Cardiac muscle cell (in vitro differentiated cells and primary cell): ENCODE results near the gene MLXIPL. TPM values are rescaled to one million over a fixed set of nuclear protein-coding genes. Genes with fewer than 3 reads are reported as not detected.
"Not testable (repeated sequence)": the region's sequence is repeated elsewhere in the genome, so short reads cannot be mapped to it uniquely, and the experiment has no call there.

ENCODE experiments used
- DNase-seq, 2 donors: peaks; one replicate each; pipeline versions ENCODE4 v3.0.0 to v3.0.0-alpha.2; 2010 to 2017; ENCODE audit warnings: low read depth in 1 of 2, low spot score in 1 of 2
- H3K27ac ChIP-seq: fragments of 200-600 bp; sonication (generic); 2 replicates; pipeline ENCODE4 v1.5.1; 2016
- H3K27me3 ChIP-seq: fragments of 200-600 bp; sonication (generic); 2 replicates; pipeline ENCODE4 v1.6.0; 2016; ENCODE audit warnings: control low read depth
- H3K36me3 ChIP-seq: fragments of 200-600 bp; sonication (generic); 2 replicates; pipeline ENCODE4 v1.5.1; 2016; ENCODE audit warnings: control low read depth
- H3K4me1 ChIP-seq: fragments of 200-600 bp; sonication (generic); 2 replicates; pipeline ENCODE4 v1.8.1; 2017; ENCODE audit warnings: low read depth, mild to moderate bottlenecking, mixed run types
- H3K4me3 ChIP-seq: fragments of 200-600 bp; sonication (generic); 2 replicates; pipeline ENCODE4 v1.5.1; 2016; ENCODE audit warnings: mild to moderate bottlenecking
- H3K9me3 ChIP-seq: fragments of 200-600 bp; sonication (generic); 2 replicates; pipeline ENCODE4 v1.5.1; 2017; ENCODE audit warnings: low read depth, mild to moderate bottlenecking, control low read depth
- CTCF ChIP-seq: IDR thresholded peaks from 2 replicates; pipeline ENCODE4 v1.5.1; 2012; ENCODE audit warnings: low read depth, mild to moderate bottlenecking, low read length
- polyA plus RNA-seq: library from polyadenylated mRNA; unstranded; fragments of >200 nt; fragmentation: Nextera tagmentation; extraction: Ambion mirVana; gene quantifications from 2 replicates; pipeline ENCODE4 v1.2.1, GENCODE V29; 2016
- total RNA-seq: library from RNA; depleted of rRNA; stranded (reverse); fragments of >200 nt; gene quantifications from 2 replicates; pipeline ENCODE4 v1.2.3, GENCODE V29; 2016

Gene MLXIPL
- total and polyA plus RNA-seq, 2 experiments from 2014 or later, result 1.2 to 1.8 TPM

- no peaks in the 10 kb centered on the region for H3K27me3 ChIP-seq
- H3K9me3 ChIP-seq, result no peaks in the 10 kb centered on the region
- H3K36me3 ChIP-seq, result no peaks in the 10 kb centered on the region
- no peaks in the 10 kb centered on the region for H3K4me1 ChIP-seq
- H3K27ac ChIP-seq, result peak within 1 kb of the TSS; percentile 100
- DNase-seq, result peak; percentile 67 to 80
- no peak for TF ChIP-seq CTCF
- H3K4me3 ChIP-seq, result peak within 1 kb of the TSS; percentile 91
Measured at GRCh38 chr7:73557397-73558257, 66.7 kb downstream of the MLXIPL start, which contains the start of gene BCL7B. TSS of gene BCL7B (minus strand) at chr7:73557690. CDS start at chr7:73557578, 112 bp downstream.

- H3K4me1 ChIP-seq, result no peaks in the 10 kb centered on the region
- no peak for TF ChIP-seq CTCF
- H3K27me3 ChIP-seq, result no peaks in the 10 kb centered on the region
- H3K27ac ChIP-seq, result peak overlapping the region; percentile 100
- no peaks in the 10 kb centered on the region for H3K9me3 ChIP-seq
- H3K36me3 ChIP-seq, result no peaks in the 10 kb centered on the region
- peak overlapping the region; percentile 91 for H3K4me3 ChIP-seq
- DNase-seq, result peak; percentile 95 to 96
Measured at GRCh38 chr7:73557108-73557396, 67.3 kb downstream of the MLXIPL start.

GRCh38 chr7:73556208-73557107 lies 67.9 kb downstream of the MLXIPL start:
- Histone ChIP-seq H3K27ac (peak overlapping the region; percentile 100), H3K36me3 (peaks cover 4% of the 10 kb centered on the region), H3K4me3 (peak overlapping the region; percentile 91), H3K9me3 (no peaks in the 10 kb centered on the region), H3K27me3 (no peaks in the 10 kb centered on the region), H3K4me1 (no peaks in the 10 kb centered on the region)
- TF ChIP-seq CTCF, result no peak
- DNase-seq, result no peak

GRCh38 chr7:73555411-73555982 lies 68.8 kb downstream of the MLXIPL start:
- TF ChIP-seq CTCF, result no peak
- peaks cover 8% of the 10 kb centered on the region for H3K36me3 ChIP-seq
- no peaks in the 10 kb centered on the region for H3K9me3 ChIP-seq
- no peaks in the 10 kb centered on the region for H3K27me3 ChIP-seq
- H3K27ac ChIP-seq, result peak overlapping the region; percentile 100
- H3K4me3 ChIP-seq, result no peak overlapping the region
- peak in 1 of 2 donors; percentile 6 for DNase-seq
- no peaks in the 10 kb centered on the region for H3K4me1 ChIP-seq

GRCh38 chr7:73550093-73550492 lies 74.2 kb downstream of the MLXIPL start:
- not testable (repeated sequence) for H3K27ac ChIP-seq, H3K4me1 ChIP-seq, H3K4me3 ChIP-seq, H3K27me3 ChIP-seq, DNase-seq, H3K9me3 ChIP-seq
- peaks cover 11% of the 10 kb centered on the region for H3K36me3 ChIP-seq
